GM18951 (cell line): ENCODE data around the gene PLAC1.

ENCODE experiments used
- POLR2A ChIP-seq: IDR thresholded peaks from 4 replicates; pipeline ENCODE4 v1.6.1; 2011; ENCODE audit warnings: mild to moderate bottlenecking; ENCODE audit not compliant: insufficient read length, insufficient read depth; ENCODE audit errors: extremely low read depth
- in situ Hi-C: fragments of 300-500 bp; cut with MboI; formaldehyde crosslinking; loops from one replicate; pipeline ENCODE4 v1.12.0; 2022; ENCODE audit warnings: low sequenced_read_pairs, mixed read lengths, inconsistent platforms; ENCODE audit not compliant: unreplicated experiment

The PLAC1 gene

DNA sequence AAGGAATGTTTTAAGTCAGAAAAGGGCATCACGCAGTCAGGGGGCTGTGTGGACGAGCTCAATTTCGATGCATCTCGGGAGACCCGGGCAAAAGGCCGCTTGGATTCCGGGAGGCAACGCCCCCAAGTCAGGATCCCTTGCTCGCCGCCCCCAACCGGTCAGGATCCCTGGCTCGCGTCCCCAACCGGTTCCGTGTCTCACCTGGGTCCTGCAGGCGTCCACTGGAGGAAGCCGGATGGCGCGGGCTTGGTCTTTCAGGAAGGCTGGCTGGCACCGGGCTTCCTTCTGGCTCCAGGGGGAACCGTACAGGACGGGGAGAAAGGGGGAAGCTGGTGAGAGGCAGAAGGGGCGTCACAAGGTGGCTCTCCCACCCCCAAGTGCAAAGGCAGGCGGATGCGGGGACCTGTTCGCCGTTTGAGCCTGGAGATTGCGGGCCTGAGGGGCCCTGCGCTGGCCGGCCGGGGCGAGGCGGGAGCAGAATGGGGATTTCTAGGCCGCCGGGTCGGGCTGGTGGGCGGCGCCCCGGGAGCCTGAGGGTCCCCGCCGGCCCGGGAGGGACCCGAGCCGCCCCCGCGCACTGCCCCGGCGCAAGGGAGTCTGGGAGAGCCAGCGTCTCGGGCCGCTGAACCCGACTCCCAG lies 113.6 kb downstream of the PLAC1 start:
- in situ Hi-C loops = no loop called here
- TF ChIP-seq POLR2A = no peak

DNA sequence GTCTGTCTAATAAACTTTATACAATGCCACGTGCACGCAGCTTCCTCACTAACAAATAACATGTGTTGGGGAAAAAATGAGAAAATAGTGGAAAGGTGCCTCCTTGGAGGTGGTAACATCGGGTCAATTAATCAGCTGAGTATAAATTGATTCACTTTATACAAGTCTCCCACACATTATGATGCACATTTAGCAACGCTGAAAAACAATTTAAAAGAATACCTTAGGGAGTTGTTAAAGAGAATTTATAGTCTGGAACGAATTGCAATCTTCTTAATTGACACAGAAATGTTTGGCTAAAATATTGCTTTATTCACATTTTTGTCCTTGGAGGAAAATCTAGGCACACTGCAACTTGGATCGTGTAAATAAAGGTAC lies 114.1 kb downstream of the PLAC1 start:
- in situ Hi-C loops = no loop called here
- TF ChIP-seq POLR2A = no peak

DNA sequence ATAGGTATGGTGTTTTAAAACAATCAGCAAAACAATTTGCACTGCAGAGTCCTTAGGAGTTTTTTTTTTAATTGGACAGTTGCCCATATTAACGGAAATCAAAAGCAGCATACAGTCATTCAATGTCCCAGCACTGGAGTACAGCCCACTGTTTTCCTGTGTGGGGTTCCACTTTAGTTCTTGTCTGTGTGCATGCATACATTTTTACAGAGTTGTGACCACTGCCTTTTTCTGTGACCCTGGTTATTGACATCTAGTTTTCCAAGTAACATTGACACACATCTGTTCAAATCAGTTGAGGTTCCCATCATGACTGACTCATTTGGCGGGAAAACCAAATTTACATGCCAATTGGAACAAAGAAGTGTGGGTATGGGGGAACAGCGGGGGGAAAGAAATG lies 115.0 kb downstream of the PLAC1 start:
- TF ChIP-seq POLR2A = no peak
- in situ Hi-C loops = no loop called here

DNA sequence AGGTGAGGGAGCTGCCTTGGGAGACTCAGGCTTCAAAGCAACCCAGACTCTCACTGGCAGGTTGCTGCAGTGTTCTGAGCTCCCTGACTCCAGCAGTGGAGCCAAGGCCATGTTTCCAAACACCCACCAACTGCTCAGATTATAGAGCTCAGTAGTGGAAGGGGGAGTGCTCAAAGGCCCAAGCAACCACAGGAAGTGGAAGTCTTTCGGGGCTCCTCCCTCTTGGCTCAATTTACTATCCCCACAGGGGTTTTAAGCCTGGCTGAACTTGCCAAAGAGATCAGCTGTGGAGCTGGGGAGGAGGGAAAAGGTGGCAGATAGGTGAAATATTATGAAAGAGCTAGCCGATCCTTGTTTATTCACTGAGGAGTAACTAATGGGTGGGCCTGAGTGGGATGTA lies 115.8 kb downstream of the PLAC1 start:
- no peak for TF ChIP-seq POLR2A
- in situ Hi-C loops = no loop called here

DNA sequence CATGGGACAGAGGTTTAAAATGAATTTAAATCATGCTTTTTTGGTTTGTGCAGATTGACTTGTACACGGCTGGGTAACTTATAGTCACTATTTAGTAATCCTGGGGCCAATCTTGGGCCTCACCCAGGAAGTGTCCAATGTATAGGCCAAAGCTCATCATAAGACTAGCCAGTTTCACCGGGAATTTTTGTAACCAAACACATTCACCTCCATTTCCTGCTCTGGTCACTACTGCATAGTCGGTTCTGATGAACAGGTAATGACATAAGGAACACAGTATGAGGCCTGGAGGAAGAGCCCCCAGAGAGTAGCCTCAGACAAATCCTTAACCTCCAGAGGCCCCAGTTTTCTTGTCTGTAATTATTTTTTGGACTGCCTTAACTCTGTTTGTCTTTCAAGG lies 116.4 kb downstream of the PLAC1 start:
- in situ Hi-C loops = no loop called here
- no peak for TF ChIP-seq POLR2A

DNA sequence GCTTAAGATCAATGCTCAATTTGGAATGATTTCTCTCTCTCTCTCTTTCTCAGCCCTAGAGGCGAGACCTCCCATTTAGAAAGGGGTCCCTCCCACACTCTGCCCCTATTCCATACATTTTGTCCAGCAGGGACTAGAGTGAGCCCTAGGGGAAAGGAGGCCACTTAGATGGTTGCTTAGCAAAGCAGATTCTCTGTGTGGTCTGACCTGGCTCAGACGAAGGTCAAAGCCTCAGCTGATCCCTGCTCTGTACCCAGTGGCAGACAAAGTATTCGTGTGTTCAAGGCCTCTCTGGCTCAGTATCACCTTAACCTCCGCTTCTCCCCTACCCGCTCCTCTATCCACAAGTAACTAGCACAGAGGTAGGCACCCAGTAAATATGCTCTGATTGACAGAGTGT lies 120.0 kb downstream of the PLAC1 start:
- TF ChIP-seq POLR2A = no peak
- in situ Hi-C loops = no loop called here

DNA sequence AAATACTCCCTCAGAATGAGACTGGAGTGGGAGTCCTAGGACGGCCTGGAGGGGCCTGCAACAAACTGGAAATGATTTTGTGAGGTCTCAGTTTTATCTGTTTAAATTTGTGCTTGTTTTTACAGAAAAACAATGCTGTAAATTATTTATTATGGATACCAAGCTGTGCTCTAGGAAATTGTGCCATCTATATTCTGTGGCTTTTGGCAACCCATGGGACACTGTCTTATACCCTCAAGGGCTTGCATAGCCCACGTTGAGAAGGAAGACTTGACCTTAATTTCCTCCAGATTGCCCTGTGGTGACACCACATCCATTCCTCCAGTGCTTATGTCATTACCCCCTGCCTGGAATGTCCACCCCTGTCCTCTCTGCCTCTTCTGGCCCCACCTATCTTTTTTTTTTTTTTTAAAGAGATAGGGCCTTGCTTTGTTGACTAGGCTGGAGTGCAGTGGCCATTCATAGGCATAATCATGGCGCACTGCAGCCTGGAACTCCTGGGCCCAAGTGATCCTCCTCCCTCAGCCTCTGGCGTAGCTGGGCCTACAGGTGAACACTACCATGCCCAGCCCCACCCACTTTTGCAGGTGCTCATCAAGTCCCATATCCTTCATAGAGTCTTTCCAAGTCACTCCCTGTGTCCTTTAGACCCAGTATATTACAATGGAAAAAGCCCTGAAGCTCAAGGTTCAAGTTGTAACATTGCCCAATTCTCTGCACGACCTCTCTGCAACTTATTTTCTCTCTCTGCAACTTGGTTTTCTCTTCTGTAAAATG lies 120.9 kb downstream of the PLAC1 start:
- in situ Hi-C loops = no loop called here
- no peak for TF ChIP-seq POLR2A

DNA sequence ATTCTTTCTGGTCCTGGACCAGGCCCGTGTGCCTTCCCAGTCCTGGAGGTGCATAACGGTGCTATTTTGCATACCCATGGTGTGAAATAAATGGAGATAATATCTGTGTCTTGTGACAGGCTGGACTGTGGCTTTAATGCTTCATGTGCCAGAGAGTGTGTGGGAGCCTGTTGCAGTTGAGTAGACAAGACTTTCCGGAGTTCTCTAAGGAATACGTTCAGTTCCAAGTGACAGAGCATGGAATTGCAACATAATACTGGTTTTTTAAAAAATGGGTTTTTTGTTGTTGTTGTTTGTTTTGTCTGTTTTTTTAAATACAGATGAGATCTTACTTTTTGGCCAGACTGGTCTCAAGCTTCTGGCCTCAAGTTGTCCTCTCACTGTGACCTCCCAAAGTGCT lies 124.3 kb downstream of the PLAC1 start:
- TF ChIP-seq POLR2A = no peak
- in situ Hi-C loops = no loop called here

DNA sequence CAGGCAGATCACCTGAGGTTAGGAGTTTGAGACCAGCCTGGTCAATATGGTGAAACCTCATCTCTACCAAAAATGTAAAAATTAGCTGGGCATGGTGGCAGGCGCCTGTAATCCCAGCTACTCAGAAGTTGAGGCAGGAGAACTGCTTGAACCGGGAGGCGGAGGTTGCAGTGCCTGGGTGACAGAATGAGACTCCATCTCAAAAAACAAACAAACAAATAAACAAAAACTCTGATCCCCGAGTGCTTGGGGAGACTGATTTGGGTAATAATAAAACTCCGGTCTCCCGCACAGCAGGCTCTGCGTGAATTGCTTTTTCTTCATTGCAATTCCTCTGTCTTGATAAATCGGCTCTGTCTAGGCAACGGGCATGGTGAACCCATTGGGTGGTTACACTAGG lies 124.9 kb downstream of the PLAC1 start:
- in situ Hi-C loops = no loop called here

DNA sequence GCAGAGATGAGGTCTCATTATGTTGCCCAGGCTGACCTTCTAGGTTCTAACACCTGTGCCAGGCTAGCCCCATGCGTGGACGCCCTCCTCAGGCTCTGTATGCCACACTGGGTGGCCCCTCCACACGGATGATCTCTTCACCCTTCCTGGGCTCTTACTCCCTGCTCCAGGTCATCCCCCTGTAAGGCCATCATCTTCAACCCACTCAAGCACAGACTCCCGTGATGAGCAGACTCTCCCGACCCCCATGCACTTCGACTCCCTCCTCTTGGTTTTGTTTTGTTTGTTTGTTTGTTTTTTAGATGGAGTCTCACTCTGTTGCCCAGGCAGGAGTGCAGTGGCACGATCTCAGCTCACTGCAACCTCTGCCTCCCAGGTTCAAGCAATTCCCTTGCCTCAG lies 127.4 kb downstream of the PLAC1 start:
- in situ Hi-C loops = no loop called here
- no peak for TF ChIP-seq POLR2A

More for the DNA sequence above, 124.9 kb downstream of the PLAC1 start:
- TF ChIP-seq POLR2A = no peak

DNA sequence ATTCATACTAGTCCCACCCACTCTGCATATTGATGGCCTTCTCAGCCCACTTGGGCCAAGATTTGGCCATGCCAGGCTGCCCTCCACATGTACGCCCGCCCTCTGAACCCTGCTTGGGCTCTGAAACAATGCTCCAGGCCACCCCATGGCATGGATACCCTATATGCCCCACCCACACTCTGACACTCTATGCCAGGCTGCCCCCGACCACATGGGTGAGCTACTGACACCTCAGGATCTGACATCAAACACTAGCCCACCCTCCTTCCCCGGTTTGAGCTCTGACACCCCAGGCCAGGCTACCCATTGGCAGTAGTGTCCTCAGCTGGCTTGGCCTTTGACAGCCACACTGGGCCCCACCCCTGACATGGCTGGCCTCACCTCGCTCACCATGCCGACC lies 128.8 kb downstream of the PLAC1 start:
- in situ Hi-C loops = no loop called here
- TF ChIP-seq POLR2A = no peak

DNA sequence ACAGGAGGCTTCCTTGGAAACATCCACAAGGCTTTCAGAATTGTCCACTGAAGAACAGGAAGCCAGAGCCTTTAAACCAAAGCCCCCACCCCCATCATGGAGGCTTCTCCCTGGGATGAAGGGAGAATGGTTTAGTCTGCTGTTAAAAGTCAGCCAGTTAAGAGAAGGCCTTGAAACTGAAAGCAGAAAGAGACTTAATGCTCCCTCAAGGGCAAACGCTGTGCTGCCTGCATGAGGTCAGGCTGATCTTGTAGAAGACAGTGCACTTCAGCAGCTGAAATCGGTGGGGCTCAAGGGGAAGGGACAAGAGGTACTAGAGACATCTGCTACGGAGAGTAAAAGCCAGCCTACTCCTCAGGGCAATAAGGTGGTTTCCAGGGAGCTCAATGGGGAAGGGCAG lies 129.3 kb downstream of the PLAC1 start:
- no peak for TF ChIP-seq POLR2A
- in situ Hi-C loops = no loop called here

DNA sequence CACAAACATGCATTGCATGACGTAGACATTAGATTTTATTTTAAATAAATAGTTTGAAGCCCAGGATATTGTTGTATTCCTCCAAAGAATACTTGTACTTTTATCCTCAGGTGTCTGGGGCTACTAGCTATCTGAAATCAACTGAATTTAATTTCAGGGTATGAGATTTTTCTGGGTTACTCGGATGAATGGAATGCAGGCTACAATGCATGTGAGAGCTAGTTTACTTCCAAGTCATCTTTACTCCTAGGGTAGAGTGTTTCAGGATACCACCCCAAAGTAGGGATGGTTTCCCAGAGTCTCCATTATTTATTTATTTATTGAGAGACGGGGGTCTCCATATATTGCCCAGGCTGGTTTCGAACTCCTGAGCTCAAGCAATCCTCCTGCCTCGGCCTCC lies 131.9 kb downstream of the PLAC1 start:
- no peak for TF ChIP-seq POLR2A

DNA sequence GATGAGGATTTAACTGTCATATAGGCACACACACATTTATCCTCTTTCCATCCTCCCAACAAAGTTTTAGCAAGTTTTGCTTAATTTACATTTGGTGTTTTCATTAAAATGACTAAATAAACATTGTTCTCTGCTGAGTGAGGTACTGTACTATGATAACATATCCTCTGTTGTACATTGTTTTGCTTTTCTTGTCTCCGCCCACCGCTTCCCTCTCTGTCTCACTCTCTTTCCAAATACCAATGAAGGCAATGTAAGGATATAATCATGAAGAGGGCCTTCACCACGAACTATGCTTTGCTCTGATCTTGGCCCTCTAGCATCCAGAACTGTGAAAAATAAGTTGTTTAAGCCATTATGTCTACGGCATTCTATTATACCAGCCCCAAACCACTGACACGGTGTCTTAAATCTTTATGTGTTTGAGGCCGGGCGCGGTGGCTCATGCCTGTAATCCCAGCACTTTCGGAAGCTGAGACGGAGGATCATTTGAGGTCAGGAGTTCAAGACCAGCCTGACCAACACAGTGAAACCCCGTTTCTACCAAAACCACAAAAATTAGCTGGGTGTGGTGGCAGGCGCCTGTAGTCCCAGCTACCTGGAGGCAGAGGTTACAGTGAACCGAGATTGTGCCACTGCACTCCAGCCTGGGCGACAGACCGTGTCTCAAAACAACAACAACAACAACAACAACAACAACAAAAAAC lies 133.0 kb downstream of the PLAC1 start:
- in situ Hi-C loops = no loop called here
- no peak for TF ChIP-seq POLR2A

More for the DNA sequence above, 131.9 kb downstream of the PLAC1 start:
- in situ Hi-C loops = no loop called here

DNA sequence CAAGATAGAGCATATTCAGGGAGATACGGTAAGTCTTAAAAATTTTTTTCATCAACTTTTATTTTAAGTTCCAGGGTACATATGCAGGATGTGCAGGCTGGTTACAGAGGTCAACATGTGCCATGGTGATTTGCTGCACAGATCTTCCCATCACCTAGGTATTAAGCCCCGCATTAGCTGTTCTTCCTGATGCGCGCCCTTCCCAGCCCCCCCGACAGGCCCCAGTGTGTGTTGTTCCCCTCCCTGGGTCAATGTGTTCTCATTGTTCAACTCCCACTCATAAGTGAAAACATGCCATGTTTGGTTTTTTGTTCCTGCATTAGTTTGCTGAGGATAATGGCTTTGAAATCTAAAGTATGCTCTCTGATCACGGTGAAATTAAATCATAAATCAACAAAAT lies 134.1 kb downstream of the PLAC1 start:
- in situ Hi-C loops = loop anchor here (25.0 kb wide), 1 partner anchor 238 kb away; no protein-coding TSS in a partner anchor
- TF ChIP-seq POLR2A = no peak
